ENCODE data around the gene RFX1.
A peak's percentile ranks its signal among the peaks of the same experiment; 100 is the strongest.

The RFX1 gene

GRCh38 chr19:14006766-14007562 lies 844 bp upstream of the RFX1 start (continued):
- TF ChIP-seq ZBTB49 (tag by site-specific recombination; IDR thresholded peaks at IDR 0.05; ENCODE audit: low read depth) (no peak), ZNF266 (tag by site-specific recombination; IDR thresholded peaks at IDR 0.05; ENCODE audit: low read depth) (no peak), KLF9 (tag by site-specific recombination; IDR thresholded peaks at IDR 0.05; ENCODE audit: low read depth) (peak; percentile 51; the same call in 1 of the 2 replicates), ZNF544 (tag by site-specific recombination; IDR thresholded peaks at IDR 0.05) (no peak), ZNF404 (tag by site-specific recombination; IDR thresholded peaks at IDR 0.05) (no peak; the same call in 1 of the 2 replicates), ZNF600 (tag by site-specific recombination; IDR thresholded peaks at IDR 0.05) (peak; percentile 69), ZNF211 (tag by site-specific recombination; IDR thresholded peaks at IDR 0.05; ENCODE audit: low read depth) (no peak), HOXC10 (CRISPR knock-in tag; IDR thresholded peaks at IDR 0.05) (no peak), ZNF214 (tag by site-specific recombination; IDR thresholded peaks at IDR 0.05; ENCODE audit: borderline replicate concordance) (no peak), GLI2 (tag by site-specific recombination; IDR thresholded peaks at IDR 0.05; ENCODE audit: borderline replicate concordance, low read depth) (no peak), ZNF24 (tag by site-specific recombination; IDR thresholded peaks at IDR 0.05) (peak; percentile 96), PRDM2 (tag by site-specific recombination; IDR thresholded peaks at IDR 0.05; ENCODE audit: borderline replicate concordance) (no peak), KLF17 (tag by site-specific recombination; IDR thresholded peaks at IDR 0.05) (peak; percentile 99), ZNF768 (tag by site-specific recombination; IDR thresholded peaks at IDR 0.05) (no peak), ZNF292 (tag by site-specific recombination; IDR thresholded peaks at IDR 0.05; ENCODE audit: borderline replicate concordance, low read depth) (no peak), ZSCAN18 (tag by site-specific recombination; IDR thresholded peaks at IDR 0.05) (peak; percentile 69; the same call in 1 of the 2 replicates), ZNF335 (tag by site-specific recombination; conservative IDR thresholded peaks at IDR 0.05) (peak; percentile 95), REPIN1 (tag by site-specific recombination; IDR thresholded peaks at IDR 0.05; ENCODE audit: low read depth) (no peak), ZNF48 (tag by site-specific recombination; IDR thresholded peaks at IDR 0.05) (no peak), AEBP2 (tag by site-specific recombination; IDR thresholded peaks at IDR 0.05; ENCODE audit: borderline replicate concordance) (no peak), ZNF423 (tag by site-specific recombination; IDR thresholded peaks at IDR 0.05) (no peak; the same call in 1 of the 2 replicates), KLF10 (tag by site-specific recombination; IDR thresholded peaks at IDR 0.05) (peak; percentile 88), ZNF16 (tag by site-specific recombination; IDR thresholded peaks at IDR 0.05; ENCODE audit: low read depth) (no peak)
